HG02571 (cell line): ENCODE measurements around the gene LYST.

Experiments used
- ATAC-seq: cut with Tn5 transposase; IDR thresholded peaks from one replicate; pipeline ENCODE4 v1.9.1; 2021; ENCODE audit warnings: mild to moderate bottlenecking, moderate library complexity; ENCODE audit not compliant: unreplicated experiment

LYST gene

DNA sequence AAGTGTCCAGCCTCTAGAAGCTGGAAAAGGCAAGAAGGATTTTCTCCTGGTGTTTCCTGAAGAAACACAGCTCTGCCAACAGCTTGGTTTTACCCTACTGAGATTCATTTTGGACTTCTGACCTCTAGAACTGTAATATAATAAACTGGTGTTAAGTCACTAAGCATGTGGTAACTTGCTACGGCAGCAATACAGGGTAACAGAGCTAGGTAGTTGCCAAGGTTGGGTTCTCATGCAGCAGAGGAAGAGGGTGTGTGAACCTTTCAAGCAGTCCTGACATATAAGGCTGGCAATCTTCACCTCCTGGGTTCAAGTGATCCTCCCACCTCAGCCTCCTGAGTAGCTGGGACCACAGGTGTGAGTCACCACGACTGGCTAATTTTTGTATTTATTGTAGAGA, 253.1 kb downstream of the LYST start:
- ATAC-seq: no peak

- no peak for ATAC-seq
Observed at GRCh38 chr1:235612761-235613160, 253.9 kb downstream of the LYST start.
